GM12891 (cell line): ENCODE data around the gene TM4SF18.

Source experiments
- POLR2A ChIP-seq: IDR thresholded peaks from 2 replicates; pipeline ENCODE4 v1.6.1; 2011; ENCODE audit warnings: low read depth, low read length, control low read depth
- POLR2AphosphoS5 ChIP-seq: IDR thresholded peaks from 2 replicates; pipeline ENCODE4 v1.6.1; 2011; ENCODE audit warnings: low read depth, low read length, control low read depth

DNA sequence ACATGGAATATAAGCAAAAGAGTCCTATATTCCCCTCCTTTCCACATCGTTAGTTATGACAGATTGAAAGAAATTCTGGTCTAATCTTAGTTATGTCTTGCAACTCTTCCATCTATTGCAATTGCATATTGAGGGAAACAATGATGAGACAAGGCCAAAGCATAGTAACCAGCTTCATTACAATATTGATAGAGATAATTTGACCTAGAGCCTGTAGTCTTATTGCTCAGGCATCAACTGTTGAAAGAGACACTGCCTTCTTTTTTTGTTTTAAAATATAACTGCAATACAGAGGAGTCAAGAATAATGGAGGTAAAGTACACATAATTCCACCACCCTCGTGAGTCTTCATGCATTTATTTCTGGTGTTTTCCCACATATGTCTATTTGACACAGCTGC is 2.0 kb downstream of the TM4SF18 start:
- TF ChIP-seq POLR2A (no peak), POLR2AphosphoS5 (no peak)
